Activated CD4-positive, alpha-beta memory T cell treated with anti-CD3 and anti-CD28 coated beads, Interleukin-2, amount 10 ng/mL, durations not matched to agents 7 days and 5 days (primary cell): ENCODE data around the gene IRS2. TPM values are rescaled to one million over a fixed set of nuclear protein-coding genes. Genes with fewer than 3 reads are reported as not detected.

Source experiments
- CTCF ChIA-PET: fragments of 350-600 bp; sonication (Branson Sonifier 250); formaldehyde crosslinking; loops from one replicate; lab custom pipeline; 2021; ENCODE audit warnings: antibody characterized with exemption, inconsistent platforms; lab: Charles Lee
- POLR2A ChIA-PET: fragments of 350-600 bp; sonication (Branson Sonifier 250); formaldehyde crosslinking; loops from one replicate; lab custom pipeline; 2021; ENCODE audit warnings: antibody characterized with exemption; lab: Charles Lee
- DNase-seq: peaks from one replicate; pipeline ENCODE4 v3.0.0-alpha.2; 2020
- H3K27ac Mint-ChIP-seq: one replicate; pipeline ENCODE4 v1.8.0; 2021; ENCODE audit warnings: mild to moderate bottlenecking, mixed read lengths
- H3K27me3 Mint-ChIP-seq: one replicate; pipeline ENCODE4 v1.8.0; 2021; ENCODE audit warnings: mixed read lengths
- H3K36me3 Mint-ChIP-seq: one replicate; pipeline ENCODE4 v1.8.0; 2021; ENCODE audit warnings: low read depth, mixed read lengths
- H3K4me1 Mint-ChIP-seq: one replicate; pipeline ENCODE4 v1.8.0; 2021; ENCODE audit warnings: mixed read lengths
- H3K4me3 Mint-ChIP-seq: one replicate; pipeline ENCODE4 v1.8.0; 2021; ENCODE audit warnings: mild to moderate bottlenecking, mixed read lengths
- H3K9me3 Mint-ChIP-seq: one replicate; pipeline ENCODE4 v1.8.0; 2021; ENCODE audit warnings: mixed read lengths
- total RNA-seq, 2 experiments: library from RNA; stranded (reverse); gene quantifications; one replicate each; pipeline ENCODE4 v1.2.3, GENCODE V29; 2021

Gene IRS2
- total RNA-seq, 2 experiments from 2014 or later = 7.9 to 8.1 TPM

GRCh38 chr13:109728061-109728460 lies 58.3 kb downstream of the IRS2 start:
- Mint-ChIP-seq H3K9me3 (peaks cover 4% of the 10 kb centered on the region), H3K27me3 (peaks cover 11% of the 10 kb centered on the region), H3K4me3 (no peak overlapping the region), H3K27ac (no peak overlapping the region), H3K4me1 (no peaks in the 10 kb centered on the region), H3K36me3 (no peaks in the 10 kb centered on the region)
- ChIA-PET POLR2A (no interaction called here), CTCF (no interaction called here)
- DNase-seq = no peak

GRCh38 chr13:109727251-109727650 lies 59.1 kb downstream of the IRS2 start:
- no peaks in the 10 kb centered on the region for H3K36me3 Mint-ChIP-seq
- ChIA-PET POLR2A (no interaction called here), CTCF (no interaction called here)
- H3K4me3 Mint-ChIP-seq = no peak overlapping the region
- DNase-seq = no peak
- no peak overlapping the region for H3K27ac Mint-ChIP-seq
- peaks cover 11% of the 10 kb centered on the region for H3K27me3 Mint-ChIP-seq
- peaks cover 4% of the 10 kb centered on the region for H3K9me3 Mint-ChIP-seq
- H3K4me1 Mint-ChIP-seq = no peaks in the 10 kb centered on the region

GRCh38 chr13:109725995-109726637 lies 60.3 kb downstream of the IRS2 start:
- no peaks in the 10 kb centered on the region for H3K36me3 Mint-ChIP-seq
- no peak overlapping the region for H3K4me3 Mint-ChIP-seq
- no peak for DNase-seq
- no peaks in the 10 kb centered on the region for H3K4me1 Mint-ChIP-seq
- H3K27ac Mint-ChIP-seq = no peak overlapping the region
- peaks cover 11% of the 10 kb centered on the region for H3K27me3 Mint-ChIP-seq
- H3K9me3 Mint-ChIP-seq = no peaks in the 10 kb centered on the region
- POLR2A ChIA-PET = no interaction called here
- CTCF ChIA-PET = no interaction called here

DNA sequence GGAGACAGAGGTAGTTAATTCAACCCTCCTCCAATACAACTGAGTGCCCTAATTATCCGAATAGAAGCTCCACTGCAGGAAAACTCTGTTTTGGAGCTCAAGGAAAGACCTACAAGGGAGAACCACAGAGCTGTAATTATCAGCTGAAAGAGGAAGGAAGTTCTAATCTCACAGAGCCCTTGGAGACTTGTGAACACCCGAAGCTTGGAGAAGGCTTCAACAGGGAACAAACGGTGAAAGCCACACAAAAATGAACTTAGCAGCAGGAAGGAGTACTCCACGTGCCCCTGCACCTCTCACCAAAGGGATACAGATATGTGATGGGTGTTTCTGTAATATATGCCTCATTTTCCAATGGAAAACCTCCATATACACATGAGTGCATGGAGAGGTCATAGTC lies 61.1 kb downstream of the IRS2 start:
- POLR2A ChIA-PET = no interaction called here
- Mint-ChIP-seq H3K9me3 (no peaks in the 10 kb centered on the region), H3K4me3 (no peak overlapping the region), H3K27ac (no peak overlapping the region), H3K27me3 (peaks cover 16% of the 10 kb centered on the region), H3K36me3 (no peaks in the 10 kb centered on the region), H3K4me1 (no peaks in the 10 kb centered on the region)
- DNase-seq = no peak
- CTCF ChIA-PET = no interaction called here

DNA sequence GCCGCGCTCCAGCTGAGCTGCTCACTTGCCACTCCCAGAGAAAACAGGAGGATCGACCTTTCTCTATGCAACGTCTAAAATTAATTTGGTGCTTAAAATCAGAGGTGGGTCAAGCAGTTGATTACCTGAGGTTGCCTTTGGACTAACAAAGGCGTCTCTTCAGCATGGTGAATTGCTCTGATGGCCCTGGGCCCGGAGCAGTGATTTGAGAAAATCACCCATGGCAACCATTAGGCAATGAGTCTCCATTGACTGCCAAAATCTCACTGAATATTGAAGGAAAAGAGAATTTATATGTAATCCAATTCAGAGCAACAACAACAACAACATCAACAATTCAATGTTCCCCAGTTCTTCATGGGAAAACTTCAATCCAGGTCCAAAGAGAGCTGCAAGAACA lies 61.8 kb downstream of the IRS2 start:
- CTCF ChIA-PET = no interaction called here
- Mint-ChIP-seq H3K4me1 (no peaks in the 10 kb centered on the region), H3K36me3 (no peaks in the 10 kb centered on the region), H3K27me3 (peaks cover 22% of the 10 kb centered on the region), H3K9me3 (no peaks in the 10 kb centered on the region), H3K27ac (no peak overlapping the region), H3K4me3 (no peak overlapping the region)
- POLR2A ChIA-PET = no interaction called here
- no peak for DNase-seq

DNA sequence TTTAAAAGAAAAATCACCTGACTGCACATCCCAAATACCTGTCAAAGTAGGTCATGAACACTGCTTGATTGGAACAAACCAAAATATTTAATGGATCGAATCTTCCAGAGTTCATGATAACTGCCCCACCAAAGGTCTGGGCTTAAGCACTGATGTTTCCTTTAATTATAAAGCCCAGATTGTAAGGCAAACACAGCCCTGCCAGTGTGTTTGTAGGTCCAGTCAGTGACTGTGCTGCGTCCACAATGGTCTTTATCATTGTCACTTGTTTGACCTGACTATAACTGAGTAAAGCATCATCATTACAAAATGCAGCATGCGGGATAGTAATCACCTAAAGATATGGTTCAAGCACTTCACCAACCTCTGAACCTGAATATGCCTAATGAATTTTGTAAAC lies 63.3 kb downstream of the IRS2 start:
- Mint-ChIP-seq H3K27me3 (peaks cover 17% of the 10 kb centered on the region), H3K4me1 (no peaks in the 10 kb centered on the region), H3K27ac (no peak overlapping the region), H3K4me3 (no peak overlapping the region), H3K9me3 (no peaks in the 10 kb centered on the region), H3K36me3 (no peaks in the 10 kb centered on the region)
- no peak for DNase-seq
- POLR2A ChIA-PET = no interaction called here
- CTCF ChIA-PET = no interaction called here

DNA sequence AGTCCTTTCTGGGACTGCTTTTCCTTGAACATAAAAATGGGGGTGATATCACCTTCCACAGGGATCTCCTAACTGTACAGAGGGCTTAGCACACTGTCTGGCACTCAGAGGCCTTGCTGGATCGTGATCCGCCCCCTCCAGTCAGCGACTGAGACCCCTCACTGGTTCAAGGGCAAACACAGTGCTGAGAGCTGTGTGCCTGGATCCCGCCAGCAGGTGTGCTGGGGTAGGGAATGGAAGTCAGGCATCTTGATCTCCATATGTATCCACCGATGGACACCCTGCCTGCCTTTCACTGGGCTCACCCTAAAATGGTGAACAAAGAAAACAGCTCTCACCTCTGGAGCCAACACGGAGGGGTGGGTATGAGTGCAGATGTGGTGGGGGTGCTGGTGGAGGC lies 64.3 kb downstream of the IRS2 start:
- H3K27me3 Mint-ChIP-seq = peaks cover 17% of the 10 kb centered on the region
- H3K36me3 Mint-ChIP-seq = no peaks in the 10 kb centered on the region
- H3K9me3 Mint-ChIP-seq = no peaks in the 10 kb centered on the region
- no peak overlapping the region for H3K27ac Mint-ChIP-seq
- POLR2A ChIA-PET = no interaction called here
- no peaks in the 10 kb centered on the region for H3K4me1 Mint-ChIP-seq
- CTCF ChIA-PET = no interaction called here
- no peak for DNase-seq
- no peak overlapping the region for H3K4me3 Mint-ChIP-seq

DNA sequence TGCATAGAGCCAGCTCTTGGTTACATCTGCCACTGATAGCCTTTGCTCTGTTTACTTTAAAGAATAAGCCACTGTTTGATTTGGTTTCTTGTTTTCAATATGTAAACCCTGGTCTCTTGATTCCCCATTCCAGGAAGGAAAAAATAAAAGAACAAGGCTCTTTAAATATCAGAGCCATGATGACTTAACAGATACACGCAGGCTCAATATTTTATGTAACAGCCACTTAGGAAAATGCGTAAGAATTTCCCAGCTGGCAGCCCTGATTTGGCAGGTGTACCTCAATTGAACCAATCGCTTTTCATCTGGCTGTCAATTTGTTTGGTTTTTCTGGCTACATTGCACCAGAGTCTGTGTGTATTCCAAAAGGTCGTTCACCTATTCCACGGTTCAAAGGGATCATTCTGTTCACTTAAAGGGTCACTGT lies 65.6 kb downstream of the IRS2 start:
- H3K4me3 Mint-ChIP-seq = no peak overlapping the region
- no peaks in the 10 kb centered on the region for H3K9me3 Mint-ChIP-seq
- POLR2A ChIA-PET = no interaction called here
- H3K4me1 Mint-ChIP-seq = no peaks in the 10 kb centered on the region
- DNase-seq = no peak
- no peaks in the 10 kb centered on the region for H3K36me3 Mint-ChIP-seq
- peaks cover 17% of the 10 kb centered on the region for H3K27me3 Mint-ChIP-seq
- CTCF ChIA-PET = no interaction called here
- H3K27ac Mint-ChIP-seq = no peak overlapping the region

DNA sequence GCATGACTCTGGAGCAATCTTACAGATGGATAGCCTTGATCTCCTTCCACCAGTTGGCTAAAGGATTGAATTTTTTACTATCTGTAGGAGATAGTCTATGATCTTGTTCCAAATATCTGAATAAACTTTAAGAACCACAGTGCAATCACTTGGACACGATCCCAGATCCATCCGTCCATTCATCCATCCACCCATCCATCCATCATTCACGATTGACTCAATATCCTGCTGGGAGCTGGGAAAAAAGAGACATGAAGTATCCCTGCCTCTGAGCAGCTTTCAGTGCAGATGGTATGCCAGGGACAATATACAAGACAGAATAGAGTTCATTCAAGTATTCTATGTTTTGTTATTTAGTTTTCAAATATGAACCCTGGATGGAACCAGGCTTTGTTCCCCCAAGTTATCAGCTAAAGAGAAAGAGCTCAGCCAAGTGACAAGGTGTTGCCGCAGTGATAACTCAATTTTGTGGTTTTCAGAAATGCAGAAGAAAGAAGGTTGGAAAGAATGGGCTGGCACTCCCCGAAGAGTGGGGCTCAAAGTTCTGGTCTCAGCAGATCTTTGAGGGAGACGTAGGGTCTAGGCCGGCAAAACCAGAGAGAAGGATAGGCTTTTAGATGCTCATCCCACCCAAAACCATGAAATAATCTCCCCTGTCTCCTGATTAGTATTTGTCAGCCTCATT lies 66.3 kb downstream of the IRS2 start:
- H3K4me3 Mint-ChIP-seq = no peak overlapping the region
- peaks cover 17% of the 10 kb centered on the region for H3K27me3 Mint-ChIP-seq
- DNase-seq = no peak
- ChIA-PET CTCF (no interaction called here), POLR2A (no interaction called here)
- H3K4me1 Mint-ChIP-seq = no peaks in the 10 kb centered on the region
- no peak overlapping the region for H3K27ac Mint-ChIP-seq
- H3K36me3 Mint-ChIP-seq = no peaks in the 10 kb centered on the region
- no peaks in the 10 kb centered on the region for H3K9me3 Mint-ChIP-seq

- H3K4me1 Mint-ChIP-seq = no peaks in the 10 kb centered on the region
- no peak overlapping the region for H3K27ac Mint-ChIP-seq
- H3K9me3 Mint-ChIP-seq = no peaks in the 10 kb centered on the region
- peaks cover 18% of the 10 kb centered on the region for H3K27me3 Mint-ChIP-seq
- POLR2A ChIA-PET = no interaction called here
- no peak for DNase-seq
- CTCF ChIA-PET = no interaction called here
- H3K36me3 Mint-ChIP-seq = no peaks in the 10 kb centered on the region
- H3K4me3 Mint-ChIP-seq = no peak overlapping the region
Measured at GRCh38 chr13:109718726-109719125, 67.7 kb downstream of the IRS2 start.

DNA sequence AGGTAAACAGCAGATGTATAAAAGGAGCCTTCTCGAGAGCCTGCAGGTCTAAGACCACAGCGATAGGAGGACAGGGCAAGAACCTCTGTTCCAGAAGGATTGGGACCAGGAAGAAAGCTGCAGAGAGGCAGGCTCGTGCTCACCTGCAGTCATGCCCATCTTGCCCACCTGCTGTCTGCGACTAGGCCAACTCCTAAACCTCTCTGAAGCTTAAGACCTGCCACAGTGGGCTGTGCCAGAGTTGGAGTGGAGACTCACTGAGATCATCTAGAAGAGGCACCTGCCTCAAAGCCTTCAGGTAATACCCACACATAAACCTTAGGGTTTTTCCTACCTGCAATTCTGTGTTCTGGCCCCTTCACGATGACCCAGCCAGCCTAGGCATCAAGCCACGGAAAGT lies 68.7 kb downstream of the IRS2 start:
- Mint-ChIP-seq H3K9me3 (no peaks in the 10 kb centered on the region), H3K4me1 (no peaks in the 10 kb centered on the region), H3K4me3 (no peak overlapping the region), H3K27ac (no peak overlapping the region), H3K27me3 (peaks cover 14% of the 10 kb centered on the region), H3K36me3 (no peaks in the 10 kb centered on the region)
- DNase-seq = no peak
- ChIA-PET CTCF (no interaction called here), POLR2A (no interaction called here)

- CTCF ChIA-PET = interaction anchor here (0.6 kb wide), 1 partner anchor 1744 kb away, joined by 3 read pairs; no protein-coding TSS in a partner anchor
Measured at GRCh38 chr13:109715902-109716301, 70.5 kb downstream of the IRS2 start.

DNA sequence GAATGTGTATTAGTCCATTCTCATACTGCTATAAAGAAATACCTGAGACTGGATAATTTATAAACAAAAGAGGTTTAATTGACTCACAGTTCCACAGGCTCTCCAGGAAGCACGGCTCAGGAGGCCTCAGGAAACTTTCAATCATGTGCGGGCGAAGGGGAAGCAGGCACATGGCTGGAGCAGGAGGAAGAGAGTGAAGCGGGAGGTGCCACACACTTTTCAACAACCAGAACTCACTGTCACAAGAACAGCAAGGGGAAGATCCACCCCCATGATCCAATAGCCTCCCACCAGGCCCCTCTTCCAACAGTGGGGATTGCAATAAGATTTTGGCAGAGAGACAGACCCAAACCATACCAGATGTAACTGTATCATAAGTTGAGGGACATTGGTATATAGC lies 72.7 kb downstream of the IRS2 start:
- Mint-ChIP-seq H3K4me1 (no peaks in the 10 kb centered on the region), H3K4me3 (no peak overlapping the region), H3K9me3 (no peaks in the 10 kb centered on the region), H3K36me3 (no peaks in the 10 kb centered on the region), H3K27me3 (peaks cover 4% of the 10 kb centered on the region), H3K27ac (no peak overlapping the region)
- CTCF ChIA-PET = no interaction called here
- DNase-seq = no peak
- POLR2A ChIA-PET = no interaction called here

More at GRCh38 chr13:109715902-109716301, 70.5 kb downstream of the IRS2 start:
- Mint-ChIP-seq H3K9me3 (no peaks in the 10 kb centered on the region), H3K4me1 (no peaks in the 10 kb centered on the region), H3K27me3 (peaks cover 12% of the 10 kb centered on the region), H3K36me3 (no peaks in the 10 kb centered on the region), H3K27ac (no peak overlapping the region), H3K4me3 (no peak overlapping the region)
- DNase-seq = no peak
- POLR2A ChIA-PET = no interaction called here
